Islet precursor cell (in vitro differentiated cells): ENCODE results near the gene IQCM.

Experiments
- DNase-seq: peaks from one replicate; pipeline ENCODE4 v3.0.0-alpha.2; 2018

The IQCM gene

DNA sequence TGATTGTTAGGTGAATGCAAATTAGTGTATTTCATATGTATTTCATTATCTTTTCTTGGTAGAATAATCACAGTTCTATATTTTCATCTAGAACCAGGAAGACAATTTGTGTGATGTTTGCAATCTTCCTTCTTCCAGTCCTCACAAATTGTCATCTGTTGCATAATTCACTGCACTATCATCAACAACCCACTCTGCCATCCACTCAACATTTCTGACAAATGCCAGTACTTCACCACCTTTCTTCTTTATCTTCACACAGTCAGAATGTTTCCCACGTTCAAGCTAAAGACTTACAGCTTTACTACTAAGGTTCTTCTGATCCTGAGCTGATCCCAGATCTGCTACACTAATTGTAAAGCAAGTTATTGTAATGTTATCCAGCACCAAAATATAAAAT lies 107.8 kb downstream of the IQCM start:
- no peak for DNase-seq

- DNase-seq = no peak
These were observed 108.7 kb downstream of the IQCM start for GRCh38 chr4:149706942-149707341.

- no peak for DNase-seq
These were observed 113.0 kb downstream of the IQCM start for GRCh38 chr4:149702414-149703293.

DNA sequence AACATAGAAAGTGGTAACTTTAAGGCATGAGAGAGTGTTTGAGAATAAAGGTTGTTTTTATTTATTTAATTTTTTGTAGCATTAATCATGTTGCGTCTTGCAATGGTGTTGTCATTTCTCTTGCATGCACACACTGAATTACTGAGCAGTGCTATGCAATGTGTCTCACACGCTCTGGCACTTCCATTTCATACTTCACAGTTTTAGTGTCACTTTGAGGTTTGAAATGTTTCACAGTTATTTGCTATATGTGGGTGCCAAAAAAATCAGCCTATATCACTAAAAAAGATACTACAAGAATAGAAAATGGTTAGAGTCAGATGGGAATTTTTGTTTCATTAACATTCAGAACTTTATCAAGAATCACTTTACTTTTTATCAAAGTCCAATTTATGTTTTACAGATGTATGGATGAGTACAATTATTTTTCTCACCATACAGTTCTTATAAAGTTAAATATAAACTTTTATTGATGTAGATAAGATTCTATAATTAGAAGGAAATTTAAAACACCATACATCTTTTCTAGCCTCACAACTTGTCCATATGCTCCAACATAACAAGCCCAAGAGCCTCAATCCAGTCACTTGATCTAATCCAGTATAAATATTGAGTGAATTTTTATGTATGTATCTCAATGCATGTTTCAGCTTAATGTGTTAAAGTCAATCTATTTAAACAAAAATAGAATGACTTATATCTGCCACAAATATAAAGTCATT lies 114.0 kb downstream of the IQCM start:
- DNase-seq = no peak

DNA sequence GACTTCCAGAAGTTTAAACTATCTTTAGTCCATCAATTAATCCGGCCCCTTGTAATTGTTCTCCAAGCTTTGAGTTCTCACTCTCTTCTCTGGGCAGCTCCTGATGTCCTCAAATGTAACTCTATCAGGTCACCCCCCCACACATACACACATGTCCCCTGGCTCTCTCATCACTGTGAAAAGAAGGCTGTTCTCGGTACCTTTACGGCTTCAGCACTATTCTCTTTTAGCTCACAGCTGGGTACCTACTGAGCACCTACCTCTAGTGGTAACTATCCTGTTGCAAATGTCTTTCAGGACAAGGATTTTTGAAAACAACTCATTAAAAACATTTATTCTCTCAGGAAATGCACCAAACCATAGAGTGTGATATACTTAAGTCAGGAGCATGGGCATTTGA lies 115.4 kb downstream of the IQCM start:
- DNase-seq = no peak

DNA sequence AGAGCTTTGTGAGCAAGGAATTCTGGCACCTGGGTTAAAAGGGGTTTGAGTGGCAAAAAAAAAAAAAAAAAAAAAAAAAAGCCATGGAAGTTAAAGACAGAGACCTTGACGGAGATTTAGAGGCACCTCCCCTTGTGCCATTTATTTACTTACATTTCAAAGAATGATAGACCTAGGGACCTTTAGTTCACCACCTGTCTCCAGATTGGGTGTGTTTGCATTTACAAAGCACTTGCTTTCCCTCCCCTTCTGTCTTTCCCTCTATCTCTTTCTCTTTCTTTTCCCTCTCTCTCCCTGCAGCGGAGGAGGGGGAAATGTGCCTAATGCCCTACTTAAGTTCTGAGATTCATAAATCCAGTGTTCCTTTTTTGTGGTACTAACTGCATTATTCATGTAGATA lies 116.0 kb downstream of the IQCM start:
- no peak for DNase-seq

GRCh38 chr4:149690726-149691125 lies 124.9 kb downstream of the IQCM start:
- DNase-seq = no peak

GRCh38 chr4:149684516-149684915 lies 131.1 kb downstream of the IQCM start:
- no peak for DNase-seq

- no peak for DNase-seq
These were observed 139.6 kb downstream of the IQCM start for GRCh38 chr4:149676076-149676475.

- DNase-seq = peak; percentile 69
These were observed 169.9 kb downstream of the IQCM start for GRCh38 chr4:149645790-149646189.

DNA sequence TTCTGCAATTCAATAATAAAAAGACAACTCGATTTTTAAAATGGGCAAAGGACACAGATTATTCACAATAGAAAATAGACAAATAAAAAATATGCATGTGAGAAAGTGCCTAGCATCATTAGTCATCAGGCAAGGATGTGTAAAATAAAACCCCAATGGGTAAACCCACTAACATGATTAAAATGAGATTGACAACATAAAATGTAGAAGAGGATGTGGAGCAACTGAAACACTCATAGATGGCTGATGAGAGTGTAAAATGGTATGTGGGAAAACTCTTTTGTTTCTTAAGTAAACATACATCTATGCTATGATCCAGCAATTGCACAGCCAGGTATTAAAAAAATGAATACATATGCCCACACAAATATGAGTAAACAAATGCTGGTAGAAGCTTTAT lies 177.6 kb downstream of the IQCM start:
- DNase-seq = no peak

DNA sequence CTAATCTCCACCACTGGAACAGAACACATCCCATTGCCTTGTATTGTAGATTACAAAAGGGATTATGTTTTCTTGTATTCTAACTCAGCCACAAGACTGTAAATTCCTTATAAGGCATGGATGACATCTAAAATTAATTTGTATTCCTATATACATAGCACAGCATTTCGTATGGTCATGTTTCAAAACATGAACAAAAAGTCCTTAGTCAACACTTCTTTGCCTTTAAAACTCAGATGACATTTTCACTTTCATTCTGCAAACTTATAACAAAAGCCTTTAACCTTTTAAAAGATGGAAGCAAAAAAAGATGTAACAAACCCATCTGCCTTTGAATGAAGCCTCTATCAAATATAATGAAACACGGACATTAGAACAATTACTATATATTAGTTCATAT lies 181.3 kb downstream of the IQCM start:
- DNase-seq = no peak

- DNase-seq = no peak
These were observed 184.0 kb downstream of the IQCM start for GRCh38 chr4:149631629-149632028.

DNA sequence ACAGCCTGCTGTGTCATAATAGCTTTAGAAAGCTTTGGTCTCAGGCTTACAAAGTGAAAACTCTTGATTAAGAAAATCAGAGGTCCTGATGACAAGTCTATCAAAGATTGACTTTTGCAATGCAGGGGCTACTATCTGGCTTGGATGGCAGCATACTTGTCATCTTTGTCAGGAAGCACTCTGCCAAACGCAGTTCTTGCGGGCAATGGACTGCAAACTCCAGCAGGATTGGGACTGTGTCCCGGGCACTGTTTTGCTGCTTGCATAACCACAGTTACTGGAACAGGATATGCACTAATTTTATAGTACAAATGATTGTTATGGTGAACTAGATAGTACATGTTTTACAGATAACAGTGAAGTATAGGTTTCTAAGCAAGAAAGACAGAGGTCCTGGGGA lies 185.6 kb downstream of the IQCM start:
- DNase-seq = no peak

DNA sequence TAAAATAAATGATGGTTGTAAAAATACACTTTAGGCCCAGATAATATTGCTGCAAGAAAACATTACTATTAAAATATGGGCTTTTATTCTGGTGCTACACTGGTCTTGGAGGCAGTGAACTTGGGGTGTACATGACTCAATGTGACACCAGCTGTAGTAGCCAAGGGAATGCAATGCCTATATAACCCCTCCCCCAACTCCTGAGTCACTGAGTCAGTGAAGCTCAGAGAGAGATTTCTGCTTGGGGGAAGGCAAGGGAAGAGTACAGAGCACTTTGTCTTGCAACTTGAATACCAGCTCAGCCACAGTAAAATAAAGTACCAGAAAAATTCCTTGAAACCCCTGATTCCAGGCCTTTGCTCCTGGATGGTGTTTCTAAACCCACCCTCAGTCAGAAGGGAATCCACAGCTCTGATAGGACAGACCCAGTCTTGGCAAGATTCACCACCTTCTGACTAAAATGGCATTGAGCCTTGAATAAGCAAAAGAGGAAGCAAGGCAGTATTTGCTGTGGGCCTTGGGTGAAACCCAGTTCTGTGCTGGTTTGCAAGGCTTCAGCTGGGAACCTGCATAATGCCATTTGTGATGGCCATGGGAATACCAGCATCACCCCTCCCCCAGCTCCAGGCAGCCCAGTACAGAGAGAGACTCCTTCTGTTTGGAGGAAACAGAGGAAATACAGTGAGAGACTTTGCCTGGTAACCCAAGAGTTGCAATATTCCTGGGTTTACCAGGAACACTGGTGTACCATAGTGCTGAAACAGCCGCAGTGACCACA lies 209.9 kb downstream of the IQCM start:
- peak; percentile 62 for DNase-seq

- no peak for DNase-seq
These were observed 210.8 kb downstream of the IQCM start for GRCh38 chr4:149604827-149605226.

DNA sequence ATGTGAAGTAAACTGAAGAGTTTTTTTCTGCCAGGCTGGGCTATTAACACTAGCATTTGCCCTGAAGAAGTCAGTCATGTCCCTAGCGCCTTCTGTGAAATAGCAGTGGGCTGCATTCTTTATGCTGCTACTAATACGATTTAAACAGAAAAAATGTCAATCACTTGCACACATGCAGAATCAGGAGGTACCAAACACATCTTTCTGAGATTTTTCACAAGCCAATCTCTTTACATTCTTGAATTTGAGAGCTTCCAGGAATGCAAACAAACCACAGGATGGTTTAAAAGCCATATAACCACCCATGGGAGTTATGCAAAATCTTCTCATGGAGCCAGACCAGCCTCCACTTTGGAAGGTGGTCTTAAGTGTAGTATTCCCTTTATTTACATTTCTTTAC lies 220.1 kb downstream of the IQCM start:
- DNase-seq = no peak

GRCh38 chr4:149589826-149590225 lies 225.8 kb downstream of the IQCM start:
- no peak for DNase-seq

DNA sequence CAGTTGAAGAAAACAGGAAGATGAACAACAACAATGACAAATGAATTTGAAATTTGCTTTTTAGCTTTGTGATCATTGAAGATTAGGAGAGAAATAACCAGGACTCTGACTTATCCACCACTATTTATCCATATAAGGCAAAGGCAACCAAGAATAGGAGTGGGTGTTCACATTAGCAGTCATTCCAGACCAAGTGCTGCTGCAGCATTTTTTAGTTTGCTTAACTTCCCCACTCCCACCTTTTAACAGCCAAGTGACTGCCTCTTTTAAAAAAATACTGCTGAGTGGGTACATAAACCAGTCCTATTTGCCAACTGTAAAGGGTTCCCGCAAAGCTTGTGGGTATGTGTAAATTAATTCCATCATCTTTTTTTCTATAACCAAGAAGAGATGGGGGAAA lies 230.9 kb downstream of the IQCM start:
- no peak for DNase-seq

GRCh38 chr4:149574971-149575370 lies 240.7 kb downstream of the IQCM start:
- no peak for DNase-seq

GRCh38 chr4:149572716-149573115 lies 242.9 kb downstream of the IQCM start:
- DNase-seq = no peak

DNA sequence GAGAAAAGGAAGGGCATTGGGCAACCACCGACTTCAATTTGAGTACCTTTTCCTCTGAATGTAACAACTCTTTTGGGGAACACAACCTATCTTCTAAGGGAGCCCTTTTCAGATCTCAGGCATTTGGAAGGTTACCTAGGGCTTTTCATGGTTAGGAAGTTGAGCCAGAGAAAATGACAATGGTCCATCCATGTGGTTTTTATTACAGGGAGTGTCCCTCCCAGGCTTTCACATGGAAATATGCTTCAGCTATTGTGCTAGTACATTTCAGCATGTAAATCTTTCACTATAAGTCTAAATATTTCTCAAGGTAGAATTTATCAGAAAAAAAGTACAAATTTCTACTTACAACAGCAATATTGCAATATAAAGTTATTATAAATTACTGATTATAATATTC lies 259.8 kb downstream of the IQCM start:
- no peak for DNase-seq

- DNase-seq = no peak
These were observed 260.5 kb downstream of the IQCM start for GRCh38 chr4:149555146-149555545.
